ENCODE measurements around the gene ADCY9. TPM values are rescaled to one million over a fixed set of nuclear protein-coding genes. Genes with fewer than 3 reads are reported as not detected.
"Not testable (repeated sequence)": the region's sequence is repeated elsewhere in the genome, so short reads cannot be mapped to it uniquely, and the experiment has no call there.

ADCY9 gene
- total RNA-seq, 1 experiment from 2014 or later = 19.9 TPM

DNA sequence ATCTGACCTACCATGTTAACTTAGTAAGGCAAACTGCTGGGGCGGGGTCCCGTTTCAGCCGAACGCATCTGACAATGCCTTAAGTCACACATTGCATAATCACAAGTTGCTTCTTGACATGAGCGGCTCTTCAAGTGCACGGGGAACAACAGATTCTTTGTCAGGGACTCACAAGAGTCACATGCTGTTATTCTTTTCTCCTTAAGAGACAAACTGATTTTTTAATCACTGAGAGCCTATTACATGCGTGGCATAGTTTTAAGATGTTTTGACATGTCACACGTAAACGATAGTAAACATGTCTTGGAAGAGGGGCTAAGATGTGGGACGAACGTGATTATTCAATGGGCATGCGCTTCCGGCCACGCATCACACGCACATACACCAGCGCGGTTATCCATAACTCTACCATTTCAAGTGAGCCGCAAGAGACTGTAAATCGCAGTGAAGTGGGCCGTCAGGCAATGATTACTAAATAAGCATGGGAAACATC lies 63.4 kb downstream of the ADCY9 start:
- H3K9me3 ChIP-seq (replicated peaks) = no peaks in the 10 kb centered on the region
- peak; percentile 17 to 55 for DNase-seq
- peak overlapping the region; percentile 100 for H3K27ac ChIP-seq
- H3K27me3 ChIP-seq = no peaks in the 10 kb centered on the region
- peak overlapping the region; percentile 54 for H3K4me3 ChIP-seq
- no peaks in the 10 kb centered on the region for H3K36me3 ChIP-seq
- H3K4me1 ChIP-seq = peaks cover 10% of the 10 kb centered on the region

DNA sequence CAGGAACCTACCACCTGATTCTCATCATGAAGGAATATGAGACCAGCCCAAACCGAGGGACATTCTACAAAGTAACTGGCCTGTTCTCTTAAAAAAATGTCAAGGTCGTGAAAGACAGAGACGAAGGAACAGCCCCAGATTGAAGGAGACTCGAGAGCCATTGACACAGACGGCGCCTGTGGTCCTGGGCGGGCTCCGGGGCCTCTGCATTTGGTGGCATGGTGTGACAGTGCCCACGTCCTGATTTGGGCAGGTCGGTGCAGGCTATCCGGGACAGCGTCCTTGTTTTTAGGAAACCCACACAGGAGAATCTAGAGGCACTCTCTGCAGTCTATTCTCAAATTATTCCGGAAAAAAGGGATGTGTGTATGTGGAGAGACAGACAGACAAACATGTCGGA lies 64.1 kb downstream of the ADCY9 start:
- no peaks in the 10 kb centered on the region for H3K27me3 ChIP-seq
- no peak for DNase-seq
- H3K4me1 ChIP-seq = peaks cover 12% of the 10 kb centered on the region
- no peaks in the 10 kb centered on the region for H3K36me3 ChIP-seq
- peak overlapping the region; percentile 100 for H3K27ac ChIP-seq
- H3K9me3 ChIP-seq (replicated peaks) = no peaks in the 10 kb centered on the region
- peak overlapping the region; percentile 54 for H3K4me3 ChIP-seq

DNA sequence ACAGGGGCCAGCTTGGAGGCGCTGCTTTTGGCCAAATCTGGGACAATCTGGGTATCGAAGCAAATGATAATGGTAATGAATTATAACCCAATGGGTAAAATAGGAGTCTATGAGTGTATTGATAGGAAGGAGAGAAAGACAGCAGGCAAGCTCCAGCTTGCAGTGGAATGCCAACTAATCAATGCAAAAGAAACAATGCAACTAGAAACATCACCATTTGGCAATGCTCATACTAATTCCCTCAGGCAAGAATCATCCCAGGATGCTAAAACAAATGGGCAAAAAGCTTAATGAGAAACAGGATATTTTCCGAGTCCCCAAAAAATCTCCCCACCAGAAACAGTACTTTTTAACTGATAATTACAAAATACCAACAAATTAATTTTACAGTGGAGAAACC lies 64.7 kb downstream of the ADCY9 start:
- Histone ChIP-seq H3K9me3 (replicated peaks) (no peaks in the 10 kb centered on the region), H3K36me3 (no peaks in the 10 kb centered on the region), H3K27ac (no peak overlapping the region), H3K4me3 (no peak overlapping the region), H3K4me1 (peaks cover 12% of the 10 kb centered on the region), H3K27me3 (no peaks in the 10 kb centered on the region)
- DNase-seq = no peak

- no peaks in the 10 kb centered on the region for H3K36me3 ChIP-seq
- no peak overlapping the region for H3K27ac ChIP-seq
- no peaks in the 10 kb centered on the region for H3K9me3 ChIP-seq (replicated peaks)
- no peak overlapping the region for H3K4me3 ChIP-seq
- no peak for DNase-seq
- peaks cover 15% of the 10 kb centered on the region for H3K4me1 ChIP-seq
- no peaks in the 10 kb centered on the region for H3K27me3 ChIP-seq
Observed at GRCh38 chr16:4049031-4049430, 67.2 kb downstream of the ADCY9 start.

GRCh38 chr16:4048481-4048880 lies 67.8 kb downstream of the ADCY9 start:
- H3K27me3 ChIP-seq = no peaks in the 10 kb centered on the region
- no peaks in the 10 kb centered on the region for H3K9me3 ChIP-seq (replicated peaks)
- peaks cover 15% of the 10 kb centered on the region for H3K4me1 ChIP-seq
- DNase-seq = no peak
- H3K36me3 ChIP-seq = no peaks in the 10 kb centered on the region
- no peak overlapping the region for H3K27ac ChIP-seq
- H3K4me3 ChIP-seq = no peak overlapping the region

DNA sequence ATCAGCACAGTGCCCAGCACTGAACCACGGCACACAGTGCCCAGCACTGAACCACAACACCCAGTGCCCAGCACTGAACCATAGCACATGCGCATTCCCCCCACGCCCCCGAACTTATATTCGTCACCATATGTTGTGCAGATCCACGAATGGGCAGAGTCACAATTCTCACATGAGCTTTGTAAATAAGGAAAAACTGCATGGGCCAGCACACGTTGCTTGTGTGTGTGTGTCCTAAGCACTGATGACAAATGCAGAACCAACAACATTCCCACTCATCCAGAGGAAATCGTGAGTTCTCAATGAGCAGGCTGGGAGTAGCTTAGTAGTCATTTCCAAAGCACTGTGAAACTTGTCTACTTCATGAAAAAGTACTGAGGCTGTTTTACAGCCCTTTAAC lies 70.0 kb downstream of the ADCY9 start:
- Histone ChIP-seq H3K4me1 (peaks cover 5% of the 10 kb centered on the region; the same call in 1 of the 2 replicates), H3K9me3 (replicated peaks) (no peaks in the 10 kb centered on the region), H3K27ac (no peak overlapping the region), H3K36me3 (no peaks in the 10 kb centered on the region), H3K27me3 (no peaks in the 10 kb centered on the region), H3K4me3 (no peak overlapping the region)
- DNase-seq = no peak

DNA sequence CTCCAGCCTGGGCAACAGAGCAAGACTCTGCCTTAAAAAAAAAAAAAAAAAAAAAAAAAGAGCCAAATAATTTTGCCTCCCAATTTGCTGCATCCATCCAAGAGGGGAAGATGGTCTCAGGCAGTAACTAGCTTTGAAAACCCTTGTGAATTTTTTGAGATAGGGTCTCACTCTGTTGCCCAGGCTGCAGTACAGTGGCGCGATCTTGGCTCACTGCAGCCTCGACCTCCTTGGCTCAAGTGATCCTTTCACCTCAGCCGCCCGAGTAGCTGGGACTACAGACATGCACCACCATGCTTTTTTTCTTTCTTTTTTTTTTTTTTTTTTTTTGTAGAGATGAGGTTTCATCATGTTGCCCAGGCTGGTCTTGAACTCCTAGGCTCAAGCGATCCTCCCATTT lies 70.7 kb downstream of the ADCY9 start:
- H3K36me3 ChIP-seq = not testable (repeated sequence)

GRCh38 chr16:4042581-4042980 lies 73.7 kb downstream of the ADCY9 start:
- no peak overlapping the region for H3K27ac ChIP-seq

More for the DNA sequence above, 70.7 kb downstream of the ADCY9 start:
- not testable (repeated sequence) for DNase-seq; H3K27ac ChIP-seq; H3K27me3 ChIP-seq; H3K4me3 ChIP-seq; H3K4me1 ChIP-seq; H3K9me3 ChIP-seq (replicated peaks)

GRCh38 chr16:4038448-4038847 lies 77.8 kb downstream of the ADCY9 start:
- no peaks in the 10 kb centered on the region for H3K4me1 ChIP-seq
- no peaks in the 10 kb centered on the region for H3K36me3 ChIP-seq
- no peak overlapping the region for H3K4me3 ChIP-seq
- no peak overlapping the region for H3K27ac ChIP-seq
- no peaks in the 10 kb centered on the region for H3K27me3 ChIP-seq
- H3K9me3 ChIP-seq (replicated peaks) = no peaks in the 10 kb centered on the region
- no peak for DNase-seq

More at GRCh38 chr16:4042581-4042980, 73.7 kb downstream of the ADCY9 start:
- no peak for DNase-seq
- H3K4me3 ChIP-seq = no peak overlapping the region
- H3K9me3 ChIP-seq (replicated peaks) = no peaks in the 10 kb centered on the region
- H3K4me1 ChIP-seq = peaks cover 5% of the 10 kb centered on the region; the same call in 1 of the 2 replicates
- H3K27me3 ChIP-seq = no peaks in the 10 kb centered on the region
- no peaks in the 10 kb centered on the region for H3K36me3 ChIP-seq

- H3K27me3 ChIP-seq; DNase-seq; H3K36me3 ChIP-seq; H3K9me3 ChIP-seq (replicated peaks); H3K4me3 ChIP-seq; H3K27ac ChIP-seq; H3K4me1 ChIP-seq: not testable (repeated sequence)
Observed at GRCh38 chr16:4036952-4037351, 79.3 kb downstream of the ADCY9 start.

- H3K4me3 ChIP-seq = no peak overlapping the region
- H3K4me1 ChIP-seq = no peaks in the 10 kb centered on the region
- H3K27ac ChIP-seq = no peak overlapping the region
- no peaks in the 10 kb centered on the region for H3K27me3 ChIP-seq
- no peak for DNase-seq
- no peaks in the 10 kb centered on the region for H3K36me3 ChIP-seq
- H3K9me3 ChIP-seq (replicated peaks) = no peaks in the 10 kb centered on the region
Observed at GRCh38 chr16:4034963-4035362, 81.3 kb downstream of the ADCY9 start.

GRCh38 chr16:4033951-4034350 lies 82.3 kb downstream of the ADCY9 start:
- no peak for DNase-seq
- Histone ChIP-seq H3K27me3 (no peaks in the 10 kb centered on the region), H3K27ac (no peak overlapping the region), H3K4me3 (no peak overlapping the region), H3K9me3 (replicated peaks) (no peaks in the 10 kb centered on the region), H3K36me3 (no peaks in the 10 kb centered on the region), H3K4me1 (no peaks in the 10 kb centered on the region)

DNA sequence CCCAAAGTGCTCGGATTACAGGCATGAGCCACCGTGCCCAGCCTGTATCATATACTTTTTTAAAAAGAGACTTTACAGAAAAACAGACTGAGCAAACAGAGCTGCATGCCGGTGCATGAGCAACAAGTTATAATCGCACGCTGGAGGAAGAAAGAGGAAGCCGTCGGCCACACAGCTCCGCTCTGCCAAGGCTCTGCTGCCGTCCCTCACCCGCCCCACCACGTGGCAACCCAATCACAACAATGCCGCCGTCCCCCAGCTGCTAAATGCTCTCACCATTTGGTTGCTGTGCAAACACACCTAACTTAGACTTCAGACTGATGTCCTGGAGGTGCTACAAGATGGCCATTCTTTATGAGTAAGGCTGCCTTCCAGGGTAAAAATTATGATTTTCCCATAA lies 83.5 kb downstream of the ADCY9 start:
- Histone ChIP-seq H3K27me3 (no peaks in the 10 kb centered on the region), H3K9me3 (replicated peaks) (no peaks in the 10 kb centered on the region), H3K4me1 (no peaks in the 10 kb centered on the region), H3K27ac (no peak overlapping the region), H3K4me3 (no peak overlapping the region), H3K36me3 (no peaks in the 10 kb centered on the region)
- no peak for DNase-seq

DNA sequence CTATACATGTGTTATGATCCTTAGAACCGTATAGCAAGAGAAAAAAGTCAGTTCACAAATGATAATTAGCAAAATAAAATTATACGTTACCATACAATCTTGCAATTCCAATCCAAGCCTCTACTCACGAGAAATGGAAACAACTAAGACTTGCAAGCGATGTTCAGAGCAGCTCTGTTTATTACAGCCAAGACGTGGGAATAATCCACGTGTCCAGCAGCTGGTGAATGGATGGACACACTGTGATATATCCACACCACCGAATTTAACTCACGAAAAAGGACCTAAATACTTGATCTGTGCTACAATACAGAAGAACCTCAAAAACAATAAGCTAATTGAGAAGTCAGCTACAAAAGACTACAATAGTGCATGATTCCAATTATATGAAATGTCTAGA lies 88.1 kb downstream of the ADCY9 start:
- no peaks in the 10 kb centered on the region for H3K4me1 ChIP-seq
- H3K27me3 ChIP-seq = no peaks in the 10 kb centered on the region
- no peaks in the 10 kb centered on the region for H3K9me3 ChIP-seq (replicated peaks)
- H3K27ac ChIP-seq = no peak overlapping the region
- DNase-seq = no peak
- no peak overlapping the region for H3K4me3 ChIP-seq
- no peaks in the 10 kb centered on the region for H3K36me3 ChIP-seq

- DNase-seq = no peak
- Histone ChIP-seq H3K9me3 (replicated peaks) (no peaks in the 10 kb centered on the region), H3K27me3 (no peaks in the 10 kb centered on the region), H3K36me3 (no peaks in the 10 kb centered on the region), H3K27ac (no peak overlapping the region), H3K4me1 (no peaks in the 10 kb centered on the region), H3K4me3 (no peak overlapping the region)
Observed at GRCh38 chr16:4026854-4027253, 89.4 kb downstream of the ADCY9 start.

DNA sequence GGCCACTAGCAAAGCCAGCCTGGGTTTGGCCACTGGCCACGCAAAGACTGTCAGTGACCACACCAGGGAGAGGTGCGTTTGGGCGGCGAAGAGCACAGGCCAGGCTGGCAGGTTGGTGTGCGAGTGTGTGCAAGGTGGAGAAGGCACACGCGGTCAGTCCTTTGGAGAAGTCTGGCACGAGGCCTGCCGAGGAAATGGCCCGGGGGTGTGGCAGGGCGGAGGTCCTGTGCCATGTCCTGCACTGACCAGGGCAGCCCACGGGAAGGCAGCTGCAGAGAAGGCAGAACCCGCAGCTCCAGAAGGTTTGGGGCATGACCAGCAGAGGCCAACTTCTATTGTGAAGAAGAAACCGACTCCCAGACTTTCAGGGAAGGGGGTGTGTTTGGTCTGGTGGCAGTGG lies 90.8 kb downstream of the ADCY9 start:
- Histone ChIP-seq H3K36me3 (no peaks in the 10 kb centered on the region), H3K27me3 (no peaks in the 10 kb centered on the region), H3K4me3 (no peak overlapping the region), H3K9me3 (replicated peaks) (no peaks in the 10 kb centered on the region), H3K27ac (no peak overlapping the region), H3K4me1 (no peaks in the 10 kb centered on the region)
- DNase-seq = no peak
